ENCODE results near the gene SLC16A7.

GRCh38 chr12:59624732-59625460 lies 29.1 kb downstream of the SLC16A7 start:
- TF ChIP-seq CTCF (IDR thresholded peaks at IDR 0.05) (no peak), POLR2AphosphoS5 (IDR thresholded peaks at IDR 0.05) (no peak), POLR2A (IDR thresholded peaks at IDR 0.05) (no peak), EP300 (IDR thresholded peaks at IDR 0.05; ENCODE audit: low read depth) (no peak)
